ENCODE measurements around the gene HIGD1A.

DNA sequence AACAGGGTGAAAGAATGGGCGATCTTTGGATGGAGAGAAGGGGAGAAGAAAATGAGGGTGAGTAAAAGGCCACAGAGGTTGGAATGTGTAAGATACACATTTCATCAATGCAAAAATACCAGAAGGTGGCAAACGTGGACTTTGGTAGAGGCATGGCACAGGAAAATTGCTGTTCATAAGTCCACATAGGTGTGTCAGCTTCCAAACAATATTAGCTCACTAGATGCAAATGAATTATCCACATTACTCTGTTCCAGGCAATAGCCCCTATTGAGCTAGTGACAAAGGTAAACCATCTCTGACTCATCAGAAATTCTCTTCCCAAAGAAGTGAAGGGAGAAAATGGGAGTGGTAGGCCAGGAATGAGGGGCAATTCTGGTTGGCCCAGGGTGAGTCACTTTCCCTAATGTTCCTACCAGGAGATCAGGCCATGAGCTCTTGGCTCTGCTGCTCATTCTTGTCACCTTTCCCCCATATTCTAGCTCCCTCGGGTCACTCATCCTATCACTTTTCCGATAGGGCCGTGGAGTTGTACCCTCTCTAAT lies 24.9 kb upstream of the HIGD1A start:
- TF ChIP-seq, protein P1, sequence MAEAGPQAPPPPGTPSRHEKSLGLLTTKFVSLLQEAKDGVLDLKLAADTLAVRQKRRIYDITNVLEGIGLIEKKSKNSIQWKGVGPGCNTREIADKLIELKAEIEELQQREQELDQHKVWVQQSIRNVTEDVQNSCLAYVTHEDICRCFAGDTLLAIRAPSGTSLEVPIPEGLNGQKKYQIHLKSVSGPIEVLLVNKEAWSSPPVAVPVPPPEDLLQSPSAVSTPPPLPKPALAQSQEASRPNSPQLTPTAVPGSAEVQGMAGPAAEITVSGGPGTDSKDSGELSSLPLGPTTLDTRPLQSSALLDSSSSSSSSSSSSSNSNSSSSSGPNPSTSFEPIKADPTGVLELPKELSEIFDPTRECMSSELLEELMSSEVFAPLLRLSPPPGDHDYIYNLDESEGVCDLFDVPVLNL (CRISPR knock-in tag; IDR thresholded peaks at IDR 0.05; ENCODE audit: borderline replicate concordance, low read depth), result no peak
- TF ChIP-seq, protein P2, sequence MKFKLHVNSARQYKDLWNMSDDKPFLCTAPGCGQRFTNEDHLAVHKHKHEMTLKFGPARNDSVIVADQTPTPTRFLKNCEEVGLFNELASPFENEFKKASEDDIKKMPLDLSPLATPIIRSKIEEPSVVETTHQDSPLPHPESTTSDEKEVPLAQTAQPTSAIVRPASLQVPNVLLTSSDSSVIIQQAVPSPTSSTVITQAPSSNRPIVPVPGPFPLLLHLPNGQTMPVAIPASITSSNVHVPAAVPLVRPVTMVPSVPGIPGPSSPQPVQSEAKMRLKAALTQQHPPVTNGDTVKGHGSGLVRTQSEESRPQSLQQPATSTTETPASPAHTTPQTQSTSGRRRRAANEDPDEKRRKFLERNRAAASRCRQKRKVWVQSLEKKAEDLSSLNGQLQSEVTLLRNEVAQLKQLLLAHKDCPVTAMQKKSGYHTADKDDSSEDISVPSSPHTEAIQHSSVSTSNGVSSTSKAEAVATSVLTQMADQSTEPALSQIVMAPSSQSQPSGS (CRISPR knock-in tag; IDR thresholded peaks at IDR 0.05; ENCODE audit: borderline replicate concordance, low read depth), result no peak
- TF ChIP-seq GABPB1 (CRISPR knock-in tag; IDR thresholded peaks at IDR 0.05), result peak; percentile 61; the same call in 1 of the 2 replicates
- no peak for TF ChIP-seq SP1 (CRISPR knock-in tag; conservative IDR thresholded peaks at IDR 0.05)
